Heart left ventricle (tissue), 13 donors: ENCODE data around the gene AK1.

Source experiments
- POLR2A ChIP-seq, 2 donors: fragments of 450-650 bp; IDR thresholded peaks; one replicate each; pipeline ENCODE4 v1.6.1; 2017; ENCODE audit warnings: antibody characterized with exemption in 2 of 2, mild to moderate bottlenecking in 2 of 2, moderate library complexity in 2 of 2
- TF ChIP-seq, protein P1 (sequence below), 12 donors: fragments of 200-600 bp; sonication (generic) in 4 of 12; IDR thresholded peaks; one replicate each; pipeline versions ENCODE4 v1.5.0 to v1.8.0; 2018 to 2022; ENCODE audit warnings: antibody characterized with exemption in 12 of 12, mild to moderate bottlenecking in 5 of 12
- donor health status: ischemic (EF 13 %, LVEDD 7.1; RV severe dilation, severe dysfunction).
- donor health status: DM: no; HTN: yes; CAD: no.
- donor health status: DM: no; HTN: no; CAD: no.
- donor health status: ischemic (EF 25% LVEDD 6.9; RV normal size, moderate dysfunction).
- donor health status: ischemic (EF 25% LVEDD 5.7; RV mildly dilated, moderate dysfunction).
- donor health status: ischemic (EF 35%, LVEDD 5.7; RV mildly dilated, moderate dysfunction).
- donor health status: nonischemic (EF 11% LVEDD 7.7; RV severe dilation, severe dysfunction).
- donor health status: DM: yes; HTN: yes; CAD: no.
- donor health status: PGD.
- donor health status: ischemic (EF 29% LVEDD 5.4; RV normal size, mild dysfunction).
- donor health status: nonischemic (EF 23%, LVEDD 6.1; RV moderate dilation, normal function).

DNA sequence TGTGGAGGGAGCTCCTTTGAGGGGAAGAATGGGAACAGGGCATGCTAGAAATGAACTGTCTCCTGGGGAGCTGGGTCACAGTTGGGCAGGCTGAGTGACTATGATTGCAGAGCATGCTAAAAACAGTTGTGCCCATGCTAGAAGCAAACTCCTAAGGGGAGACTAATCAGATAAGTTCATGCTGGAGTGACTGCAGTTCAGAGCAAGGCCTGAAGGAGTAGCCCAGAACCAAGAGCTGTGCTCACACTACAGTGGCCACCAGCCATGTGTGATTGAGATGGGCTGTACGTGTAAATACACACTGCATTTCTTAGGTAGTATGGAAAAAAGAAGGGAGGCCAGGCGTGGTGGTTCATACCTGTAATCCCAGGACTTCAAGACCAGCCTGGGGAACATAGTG lies 10.3 kb upstream of the AK1 start:
- TF ChIP-seq, protein P1, sequence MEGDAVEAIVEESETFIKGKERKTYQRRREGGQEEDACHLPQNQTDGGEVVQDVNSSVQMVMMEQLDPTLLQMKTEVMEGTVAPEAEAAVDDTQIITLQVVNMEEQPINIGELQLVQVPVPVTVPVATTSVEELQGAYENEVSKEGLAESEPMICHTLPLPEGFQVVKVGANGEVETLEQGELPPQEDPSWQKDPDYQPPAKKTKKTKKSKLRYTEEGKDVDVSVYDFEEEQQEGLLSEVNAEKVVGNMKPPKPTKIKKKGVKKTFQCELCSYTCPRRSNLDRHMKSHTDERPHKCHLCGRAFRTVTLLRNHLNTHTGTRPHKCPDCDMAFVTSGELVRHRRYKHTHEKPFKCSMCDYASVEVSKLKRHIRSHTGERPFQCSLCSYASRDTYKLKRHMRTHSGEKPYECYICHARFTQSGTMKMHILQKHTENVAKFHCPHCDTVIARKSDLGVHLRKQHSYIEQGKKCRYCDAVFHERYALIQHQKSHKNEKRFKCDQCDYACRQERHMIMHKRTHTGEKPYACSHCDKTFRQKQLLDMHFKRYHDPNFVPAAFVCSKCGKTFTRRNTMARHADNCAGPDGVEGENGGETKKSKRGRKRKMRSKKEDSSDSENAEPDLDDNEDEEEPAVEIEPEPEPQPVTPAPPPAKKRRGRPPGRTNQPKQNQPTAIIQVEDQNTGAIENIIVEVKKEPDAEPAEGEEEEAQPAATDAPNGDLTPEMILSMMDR (IDR thresholded peaks at IDR 0.05): no peak
- TF ChIP-seq POLR2A (IDR thresholded peaks at IDR 0.05): no peak
